Measurements from ENCODE around the gene ERI3. TPM values are rescaled to one million over a fixed set of nuclear protein-coding genes. Genes with fewer than 3 reads are reported as not detected.

Gene ERI3
- total and polyA plus RNA-seq, 2 experiments from 2014 or later, result 59.4 to 93.2 TPM

- Histone ChIP-seq H3K79me2 (no peaks in the 10 kb centered on the region), H3K4me1 (ENCODE audit: insufficient read depth) (peaks cover 13% of the 10 kb centered on the region), H3K9me2 (replicated peaks; ENCODE audit: insufficient read depth) (no peaks in the 10 kb centered on the region), H3K36me3 (replicated peaks; ENCODE audit: insufficient read depth, low read depth) (no peaks in the 10 kb centered on the region), H3K27me3 (no peaks in the 10 kb centered on the region), H3K4me3 (no peak overlapping the region), H3K9me3 (ENCODE audit: low read depth) (no peaks in the 10 kb centered on the region), H3K4me2 (no peak overlapping the region), H4K20me1 (ENCODE audit: insufficient read depth, poor library complexity, severe bottlenecking) (no peaks in the 10 kb centered on the region), H3K27ac (no peak overlapping the region), H2AFZ (no peak overlapping the region)
- DNase-seq (ENCODE audit: low spot score), result no peak
- TF ChIP-seq EZH2 (IDR thresholded peaks at IDR 0.05; ENCODE audit: borderline replicate concordance) (no peak), EZH2phosphoT487 (IDR thresholded peaks at IDR 0.05; ENCODE audit: low read depth, severe bottlenecking, unreplicated experiment) (no peak), CTCF (IDR thresholded peaks at IDR 0.05; ENCODE audit: poor library complexity) (no peak)
- over 99% methylated on average over 6 of the region's 6 CpGs for WGBS (ENCODE audit: low lambda C conversion rate, missing lambda C conversion rate)
Measured at GRCh38 chr1:44262414-44262813, 92.6 kb downstream of the ERI3 start.

DNA sequence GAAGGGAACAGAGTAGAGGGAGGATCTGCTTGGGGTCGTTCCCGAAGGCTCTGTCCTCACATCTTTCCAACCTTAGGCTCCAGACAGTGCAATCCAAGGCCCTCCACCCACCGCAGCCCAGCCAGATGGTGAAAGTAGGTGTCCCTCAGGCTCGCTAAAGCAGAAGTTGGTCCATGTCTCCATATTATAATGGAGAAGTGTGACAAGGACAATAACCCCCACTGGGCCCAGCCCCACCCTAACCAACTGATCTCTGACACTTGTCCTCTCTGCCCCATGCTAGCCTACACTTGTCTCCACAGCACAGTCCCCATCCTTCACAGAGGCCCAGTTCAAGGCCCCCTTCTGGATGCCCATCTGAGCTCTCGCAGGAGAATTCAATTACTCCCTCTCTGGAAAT lies 93.1 kb downstream of the ERI3 start:
- Histone ChIP-seq H3K9me3 (ENCODE audit: low read depth) (no peaks in the 10 kb centered on the region), H3K4me3 (no peak overlapping the region), H3K9me2 (replicated peaks; ENCODE audit: insufficient read depth) (no peaks in the 10 kb centered on the region), H3K79me2 (no peaks in the 10 kb centered on the region), H3K4me1 (ENCODE audit: insufficient read depth) (peaks cover 9% of the 10 kb centered on the region), H3K27ac (no peak overlapping the region), H4K20me1 (ENCODE audit: insufficient read depth, poor library complexity, severe bottlenecking) (no peaks in the 10 kb centered on the region), H3K27me3 (no peaks in the 10 kb centered on the region), H2AFZ (no peak overlapping the region), H3K36me3 (replicated peaks; ENCODE audit: insufficient read depth, low read depth) (no peaks in the 10 kb centered on the region), H3K4me2 (no peak overlapping the region)
- no peak for DNase-seq (ENCODE audit: low spot score)
- 95% methylated on average over 5 of the region's 5 CpGs for WGBS (ENCODE audit: low lambda C conversion rate, missing lambda C conversion rate)
- TF ChIP-seq EZH2phosphoT487 (IDR thresholded peaks at IDR 0.05; ENCODE audit: low read depth, severe bottlenecking, unreplicated experiment) (no peak), EZH2 (IDR thresholded peaks at IDR 0.05; ENCODE audit: borderline replicate concordance) (no peak), CTCF (IDR thresholded peaks at IDR 0.05; ENCODE audit: poor library complexity) (no peak)

DNA sequence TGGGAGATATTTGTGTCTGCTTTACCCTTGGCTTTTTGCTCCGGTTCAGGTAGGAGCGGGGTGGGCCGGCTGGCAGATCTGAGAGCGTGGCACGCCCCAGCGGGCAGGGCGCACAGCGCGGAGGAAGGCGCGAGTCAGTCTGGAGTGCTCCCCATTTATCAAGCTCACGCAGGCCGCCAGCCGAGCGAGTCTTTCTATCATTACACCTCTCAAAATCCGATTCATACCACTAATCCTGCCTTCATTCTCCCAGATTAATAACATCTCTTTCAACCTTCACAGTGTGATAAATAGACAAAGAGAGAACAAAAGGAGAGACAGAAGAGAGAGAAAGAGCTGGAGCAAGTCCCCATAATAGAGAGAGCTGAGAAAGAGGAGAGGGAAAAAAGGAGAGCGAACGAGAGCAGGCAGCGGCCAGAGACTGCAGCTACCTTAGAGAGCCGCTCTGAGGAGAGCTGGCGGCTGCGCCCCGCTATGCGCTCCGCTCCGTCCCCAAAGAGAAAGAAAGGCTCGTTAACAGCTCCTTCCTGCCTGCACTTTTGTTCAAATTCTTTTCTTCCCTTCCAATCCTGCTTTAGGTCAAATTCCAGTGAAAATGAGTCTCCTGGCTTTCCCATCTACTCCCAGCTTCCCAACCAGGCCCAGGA lies 93.8 kb downstream of the ERI3 start:
- Histone ChIP-seq H3K4me1 (ENCODE audit: insufficient read depth) (peaks cover 4% of the 10 kb centered on the region), H3K27me3 (no peaks in the 10 kb centered on the region), H3K36me3 (replicated peaks; ENCODE audit: insufficient read depth, low read depth) (no peaks in the 10 kb centered on the region), H4K20me1 (ENCODE audit: insufficient read depth, poor library complexity, severe bottlenecking) (no peaks in the 10 kb centered on the region), H3K27ac (no peak overlapping the region), H3K79me2 (no peaks in the 10 kb centered on the region), H3K4me3 (no peak overlapping the region), H3K4me2 (no peak overlapping the region), H2AFZ (no peak overlapping the region), H3K9me3 (ENCODE audit: low read depth) (no peaks in the 10 kb centered on the region), H3K9me2 (replicated peaks; ENCODE audit: insufficient read depth) (no peaks in the 10 kb centered on the region)
- 93% methylated on average over 25 of the region's 27 CpGs for WGBS (ENCODE audit: low lambda C conversion rate, missing lambda C conversion rate)
- DNase-seq (ENCODE audit: low spot score), result no peak
- no peak for TF ChIP-seq EZH2 (IDR thresholded peaks at IDR 0.05; ENCODE audit: borderline replicate concordance)
- TF ChIP-seq EZH2phosphoT487 (IDR thresholded peaks at IDR 0.05; ENCODE audit: low read depth, severe bottlenecking, unreplicated experiment), result no peak
- TF ChIP-seq CTCF (IDR thresholded peaks at IDR 0.05; ENCODE audit: poor library complexity), result no peak
